HepG2 (cell line): ENCODE results near the gene RNASE12. TPM values are rescaled to one million over a fixed set of nuclear protein-coding genes. Genes with fewer than 3 reads are reported as not detected.
A peak's percentile ranks its signal among the peaks of the same experiment; 100 is the strongest.

Experiments used
- AKAP8 ChIP-seq: sonication (generic); formaldehyde crosslinking; IDR thresholded peaks from 2 replicates; pipeline ENCODE4 v1.5.1; 2020; ENCODE audit warnings: mild to moderate bottlenecking, missing genetic modification reagents
- BCL6 ChIP-seq: IDR thresholded peaks from 2 replicates; pipeline ENCODE4 v1.6.1; 2016; ENCODE audit warnings: missing genetic modification reagents, missing compliant biosample characterization
- CHD4 ChIP-seq: fragments of 200-600 bp; sonication (generic); IDR thresholded peaks from 2 replicates; pipeline ENCODE4 v1.7.0; 2017; ENCODE audit warnings: mild to moderate bottlenecking, low read length, borderline replicate concordance
- FOXA1 ChIP-seq, 2 experiments: fragments of 450-650 bp in 1 of 2; sonication (generic) in 1 of 2; formaldehyde crosslinking in 1 of 2; IDR thresholded peaks; 2 replicates each; pipeline versions ENCODE4 v1.4.0 to v1.6.1; 2016 to 2020; ENCODE audit warnings: missing genetic modification reagents in 1 of 2
- FOXK1 ChIP-seq: sonication (generic); formaldehyde crosslinking; IDR thresholded peaks from 2 replicates; pipeline ENCODE4 v1.4.0; 2020; ENCODE audit warnings: low read depth, missing genetic modification reagents, borderline replicate concordance
- GABPA ChIP-seq, 2 experiments: IDR thresholded peaks; 2 replicates each; pipeline ENCODE4 v1.6.1; 2011 to 2016; ENCODE audit warnings: low read depth in 2 of 2, low read length in 1 of 2, missing biosample characterization in 1 of 2, missing genetic modification characterization in 1 of 2
- GATAD2A ChIP-seq: IDR thresholded peaks from 2 replicates; pipeline ENCODE4 v1.6.1; 2016
- KDM5A ChIP-seq: fragments of 200-600 bp; sonication (generic); IDR thresholded peaks from 2 replicates; pipeline ENCODE4 v1.7.0; 2018; ENCODE audit warnings: antibody characterized with exemption, mild to moderate bottlenecking, low read length, borderline replicate concordance
- NCOR1 ChIP-seq: fragments of 200-600 bp; sonication (generic); IDR thresholded peaks from 2 replicates; pipeline ENCODE4 v1.7.0; 2017; ENCODE audit warnings: antibody characterized with exemption, low read length, borderline replicate concordance
- PAX8 ChIP-seq: sonication (generic); formaldehyde crosslinking; IDR thresholded peaks from 2 replicates; pipeline ENCODE4 v1.8.0; 2022; ENCODE audit warnings: mild to moderate bottlenecking, missing genetic modification reagents, borderline replicate concordance
- RARA ChIP-seq: IDR thresholded peaks from 2 replicates; pipeline ENCODE4 v1.6.1; 2016; ENCODE audit warnings: missing genetic modification reagents, missing compliant biosample characterization
- RXRB ChIP-seq: IDR thresholded peaks from 2 replicates; pipeline ENCODE4 v1.6.1; 2016; ENCODE audit warnings: borderline replicate concordance, missing genetic modification reagents, missing compliant biosample characterization
- SOX13 ChIP-seq, 3 experiments: fragments of 450-650 bp in 1 of 3; sonication (generic) in 1 of 3; formaldehyde crosslinking in 1 of 3; IDR thresholded peaks in 2 of 3; conservative IDR thresholded peaks in 1 of 3; 2 replicates each; pipeline versions ENCODE4 v1.5.0 to v1.6.1; 2016 to 2020; ENCODE audit warnings: antibody characterized with exemption in 1 of 3, mild to moderate bottlenecking in 1 of 3, missing compliant biosample characterization in 1 of 3, missing genetic modification reagents in 1 of 3, moderate library complexity in 1 of 3
- THAP11 ChIP-seq: IDR thresholded peaks from 2 replicates; pipeline ENCODE4 v1.6.1; 2016; ENCODE audit warnings: missing biosample characterization, missing genetic modification reagents
- ZBTB20 ChIP-seq: sonication (generic); formaldehyde crosslinking; IDR thresholded peaks from 2 replicates; pipeline ENCODE4 v1.8.1; 2023; ENCODE audit warnings: missing genetic modification reagents, low read depth, mild to moderate bottlenecking, borderline replicate concordance
- ZNF24 ChIP-seq: fragments of 450-650 bp; IDR thresholded peaks from 2 replicates; pipeline ENCODE4 v1.6.1; 2017; ENCODE audit warnings: antibody characterized with exemption, mild to moderate bottlenecking
- ZNF501 ChIP-seq: sonication (generic); formaldehyde crosslinking; IDR thresholded peaks from 2 replicates; pipeline ENCODE4 v1.5.1; 2020; ENCODE audit warnings: mild to moderate bottlenecking, moderate library complexity, missing genetic modification reagents
- ZNF614 ChIP-seq: IDR thresholded peaks from 2 replicates; pipeline ENCODE4 v1.6.1; 2018; ENCODE audit warnings: missing biosample characterization, missing genetic modification reagents, inconsistent platforms, borderline replicate concordance
- polyA plus RNA-seq, 8 experiments: library from polyadenylated mRNA; depleted of rRNA in 3 of 8; stranded (reverse) in 7 of 8; unstranded in 1 of 8; fragments of >200 nt; fragmentation: Illumina TruSeq in 4 of 8; extraction: Trizol in 4 of 8; gene quantifications; 2 replicates each; pipeline versions ENCODE4 v1.2.1 to v1.2.3, GENCODE V29; 2011 to 2016; ENCODE audit warnings: low read depth in 4 of 8, missing spikeins in 1 of 8, mixed read lengths in 1 of 8; ENCODE audit not compliant: insufficient read depth in 1 of 8
- total RNA-seq, 5 experiments: library from RNA; depleted of rRNA; stranded (reverse); fragments of >200 nt; fragmentation: Illumina TruSeq; extraction: Trizol; gene quantifications; 2 replicates each; pipeline ENCODE4 v1.2.3, GENCODE V29; 2016; ENCODE audit warnings: low read depth in 1 of 5
- TF ChIP-seq, protein P1 (sequence below): sonication (generic); formaldehyde crosslinking; IDR thresholded peaks from 2 replicates; pipeline ENCODE4 v1.4.0; 2020; ENCODE audit warnings: missing genetic modification reagents, mild to moderate bottlenecking, borderline replicate concordance
- TF ChIP-seq, protein P2 (sequence below): sonication (generic); formaldehyde crosslinking; IDR thresholded peaks from 2 replicates; pipeline ENCODE4 v1.4.0; 2020; ENCODE audit warnings: mild to moderate bottlenecking, missing genetic modification reagents
- TF ChIP-seq, protein P3 (sequence below): IDR thresholded peaks from 2 replicates; pipeline ENCODE4 v1.6.1; 2016

RNASE12 gene
- total and polyA plus RNA-seq, 2 of the 13 experiments (the other 11 are each of a cell fraction or from before 2014, with no cell fraction given) = not detected

DNA sequence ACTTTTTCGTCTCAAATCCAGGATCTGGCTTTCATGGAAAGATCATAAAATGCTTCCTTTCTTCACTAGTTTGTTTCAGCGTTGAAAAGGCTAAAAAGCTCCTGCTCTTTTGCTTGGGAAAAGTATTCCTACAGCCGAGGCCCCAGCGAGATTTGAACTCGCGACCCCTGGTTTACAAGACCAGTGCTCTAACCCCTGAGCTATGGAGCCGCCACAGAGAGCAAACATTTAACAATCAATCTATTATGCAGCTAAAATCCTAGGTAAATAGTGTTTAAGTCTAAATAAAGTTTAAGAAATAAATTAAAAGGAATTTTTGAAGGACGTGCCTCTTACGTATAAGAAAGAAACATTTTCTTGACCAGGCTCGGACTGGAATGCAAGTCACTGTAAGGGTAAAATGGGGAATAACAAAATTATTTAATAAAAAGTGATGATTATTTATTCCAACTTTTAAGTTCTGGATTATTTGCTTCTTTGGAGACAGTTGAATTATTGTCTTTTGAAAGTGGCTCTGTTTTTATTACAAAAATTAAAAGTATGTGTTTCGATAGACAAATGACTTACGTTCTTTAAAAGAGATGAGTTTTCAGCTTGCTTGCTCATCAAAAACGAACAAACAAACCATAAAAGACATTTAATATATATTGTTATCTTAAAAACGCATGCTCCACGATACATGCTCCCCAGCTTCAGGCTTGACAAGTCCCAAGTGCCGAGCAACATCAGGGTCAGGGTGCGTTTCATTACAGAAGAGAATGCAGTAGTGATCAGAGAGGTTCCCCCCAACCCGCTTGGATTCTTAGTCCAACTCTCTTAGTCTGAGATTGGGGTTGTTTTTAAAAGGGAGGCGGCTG is 40.1 kb upstream of the RNASE12 start (continued):
- TF ChIP-seq GATAD2A (peak; percentile 54; the same call in 1 of the 2 replicates), THAP11 (CRISPR knock-in tag) (0 out of 2 replicates have a peak, but pooled peaks have one; percentile 28), AKAP8 (CRISPR knock-in tag) (no peak), GABPA (IDR thresholded peaks at IDR 0.05; ENCODE audit: low read depth, low read length) (no peak), GABPA (CRISPR knock-in tag; IDR thresholded peaks at IDR 0.05; ENCODE audit: low read depth) (peak; percentile 49), CHD4 (peak; percentile 60; the same call in 1 of the 2 replicates), ZNF24 (peak; percentile 97), PAX8 (CRISPR knock-in tag) (no peak), FOXK1 (CRISPR knock-in tag) (peak; percentile 50; the same call in 1 of the 2 replicates), SOX13 (IDR thresholded peaks at IDR 0.05) (no peak), SOX13 (CRISPR knock-in tag; conservative IDR thresholded peaks at IDR 0.05 in 1 of 2, IDR thresholded peaks at IDR 0.05 in 1 of 2) (0 out of 4 replicates have a peak, but pooled peaks of 1 of the 2 experiments have one; percentile 30), ZNF614 (CRISPR knock-in tag) (peak; percentile 66; the same call in 1 of the 2 replicates), FOXA1 (IDR thresholded peaks at IDR 0.05) (no peak), FOXA1 (CRISPR knock-in tag; IDR thresholded peaks at IDR 0.05) (peak; percentile 37; the same call in 1 of the 2 replicates), ZNF501 (CRISPR knock-in tag) (0 out of 2 replicates have a peak, but pooled peaks have one; percentile 10), ZBTB20 (CRISPR knock-in tag) (0 out of 2 replicates have a peak, but pooled peaks have one; percentile 1), RARA (CRISPR knock-in tag) (peak; percentile 32; the same call in 1 of the 2 replicates), NCOR1 (peak; percentile 84), KDM5A (peak; percentile 35; the same call in 1 of the 2 replicates), RXRB (CRISPR knock-in tag) (peak; percentile 37; the same call in 1 of the 2 replicates), BCL6 (no peak)
- TF ChIP-seq, protein P1, sequence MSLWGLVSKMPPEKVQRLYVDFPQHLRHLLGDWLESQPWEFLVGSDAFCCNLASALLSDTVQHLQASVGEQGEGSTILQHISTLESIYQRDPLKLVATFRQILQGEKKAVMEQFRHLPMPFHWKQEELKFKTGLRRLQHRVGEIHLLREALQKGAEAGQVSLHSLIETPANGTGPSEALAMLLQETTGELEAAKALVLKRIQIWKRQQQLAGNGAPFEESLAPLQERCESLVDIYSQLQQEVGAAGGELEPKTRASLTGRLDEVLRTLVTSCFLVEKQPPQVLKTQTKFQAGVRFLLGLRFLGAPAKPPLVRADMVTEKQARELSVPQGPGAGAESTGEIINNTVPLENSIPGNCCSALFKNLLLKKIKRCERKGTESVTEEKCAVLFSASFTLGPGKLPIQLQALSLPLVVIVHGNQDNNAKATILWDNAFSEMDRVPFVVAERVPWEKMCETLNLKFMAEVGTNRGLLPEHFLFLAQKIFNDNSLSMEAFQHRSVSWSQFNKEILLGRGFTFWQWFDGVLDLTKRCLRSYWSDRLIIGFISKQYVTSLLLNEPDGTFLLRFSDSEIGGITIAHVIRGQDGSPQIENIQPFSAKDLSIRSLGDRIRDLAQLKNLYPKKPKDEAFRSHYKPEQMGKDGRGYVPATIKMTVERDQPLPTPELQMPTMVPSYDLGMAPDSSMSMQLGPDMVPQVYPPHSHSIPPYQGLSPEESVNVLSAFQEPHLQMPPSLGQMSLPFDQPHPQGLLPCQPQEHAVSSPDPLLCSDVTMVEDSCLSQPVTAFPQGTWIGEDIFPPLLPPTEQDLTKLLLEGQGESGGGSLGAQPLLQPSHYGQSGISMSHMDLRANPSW (CRISPR knock-in tag) = no peak
- TF ChIP-seq, protein P2, sequence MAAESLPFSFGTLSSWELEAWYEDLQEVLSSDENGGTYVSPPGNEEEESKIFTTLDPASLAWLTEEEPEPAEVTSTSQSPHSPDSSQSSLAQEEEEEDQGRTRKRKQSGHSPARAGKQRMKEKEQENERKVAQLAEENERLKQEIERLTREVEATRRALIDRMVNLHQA (CRISPR knock-in tag) = no peak
- TF ChIP-seq, protein P3, sequence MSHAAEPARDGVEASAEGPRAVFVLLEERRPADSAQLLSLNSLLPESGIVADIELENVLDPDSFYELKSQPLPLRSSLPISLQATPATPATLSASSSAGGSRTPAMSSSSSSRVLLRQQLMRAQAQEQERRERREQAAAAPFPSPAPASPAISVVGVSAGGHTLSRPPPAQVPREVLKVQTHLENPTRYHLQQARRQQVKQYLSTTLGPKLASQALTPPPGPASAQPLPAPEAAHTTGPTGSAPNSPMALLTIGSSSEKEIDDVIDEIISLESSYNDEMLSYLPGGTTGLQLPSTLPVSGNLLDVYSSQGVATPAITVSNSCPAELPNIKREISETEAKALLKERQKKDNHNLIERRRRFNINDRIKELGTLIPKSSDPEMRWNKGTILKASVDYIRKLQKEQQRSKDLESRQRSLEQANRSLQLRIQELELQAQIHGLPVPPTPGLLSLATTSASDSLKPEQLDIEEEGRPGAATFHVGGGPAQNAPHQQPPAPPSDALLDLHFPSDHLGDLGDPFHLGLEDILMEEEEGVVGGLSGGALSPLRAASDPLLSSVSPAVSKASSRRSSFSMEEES (CRISPR knock-in tag) = peak; percentile 32; the same call in 1 of the 2 replicates
